Lung microvascular endothelial cell (primary cell): ENCODE results near the gene TP53AIP1. TPM values are rescaled to one million over a fixed set of nuclear protein-coding genes. Genes with fewer than 3 reads are reported as not detected.
A peak's percentile ranks its signal among the peaks of the same experiment; 100 is the strongest.

ENCODE experiments used
- DNase-seq, 2 donors: peaks; one replicate each; pipeline versions ENCODE4 v3.0.0 to v3.0.0-alpha.2; 2010; ENCODE audit warnings: low read depth in 2 of 2
- total RNA-seq: library from RNA; depleted of rRNA; stranded (reverse); fragments of >200 nt; gene quantifications from 2 replicates; pipeline ENCODE4 v1.2.1, GENCODE V29; 2014

The TP53AIP1 gene
- total RNA-seq, 1 donor from 2014 or later: not detected

GRCh38 chr11:128943428-128943976 is 831 bp upstream of the TP53AIP1 start:
- no peak for DNase-seq

- no peak for DNase-seq
Observed at GRCh38 chr11:128942272-128942612, 429 bp downstream of the TP53AIP1 start.

- DNase-seq: no peak
Observed at GRCh38 chr11:128941573-128942271, 949 bp downstream of the TP53AIP1 start.

DNA sequence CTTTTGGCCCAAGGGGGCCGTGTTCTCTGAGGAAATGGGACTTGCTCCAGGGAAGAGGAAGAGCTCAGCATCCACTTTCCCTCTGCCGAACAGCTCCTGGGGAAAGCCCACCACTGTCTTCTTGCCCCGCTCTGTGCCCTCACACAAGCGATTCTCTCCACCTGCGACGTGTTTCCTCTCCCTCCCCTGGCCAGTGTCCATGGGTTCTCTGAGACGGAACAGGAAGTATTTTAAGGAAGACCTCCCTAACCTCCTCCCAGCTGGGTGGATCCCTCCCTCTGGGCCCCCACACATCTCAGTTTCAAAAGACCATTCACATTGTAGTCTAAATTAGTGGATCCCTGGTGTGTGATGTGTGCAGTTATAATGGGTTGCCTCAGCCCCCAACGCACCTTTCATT is 1.6 kb downstream of the TP53AIP1 start:
- DNase-seq: no peak

DNA sequence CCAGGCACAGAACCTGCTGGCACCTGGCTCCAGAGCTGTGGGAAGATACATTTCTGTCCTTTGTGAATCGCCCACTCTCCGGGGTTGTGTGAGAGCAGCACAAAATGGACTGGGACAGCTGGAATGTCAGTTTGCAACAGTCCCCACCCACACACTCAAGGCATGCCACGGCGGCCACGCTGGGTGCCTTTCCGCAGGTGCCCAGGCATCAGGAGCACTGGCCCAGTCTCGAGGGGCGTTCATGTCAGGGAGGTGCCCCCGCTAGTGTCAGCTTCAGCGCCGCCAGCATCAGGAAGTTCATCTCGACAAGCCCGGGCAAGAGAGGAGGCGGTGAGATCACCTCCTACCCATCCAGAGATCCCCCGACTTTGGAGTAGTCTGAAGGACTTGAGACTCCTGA is 2.1 kb downstream of the TP53AIP1 start:
- DNase-seq: no peak

DNA sequence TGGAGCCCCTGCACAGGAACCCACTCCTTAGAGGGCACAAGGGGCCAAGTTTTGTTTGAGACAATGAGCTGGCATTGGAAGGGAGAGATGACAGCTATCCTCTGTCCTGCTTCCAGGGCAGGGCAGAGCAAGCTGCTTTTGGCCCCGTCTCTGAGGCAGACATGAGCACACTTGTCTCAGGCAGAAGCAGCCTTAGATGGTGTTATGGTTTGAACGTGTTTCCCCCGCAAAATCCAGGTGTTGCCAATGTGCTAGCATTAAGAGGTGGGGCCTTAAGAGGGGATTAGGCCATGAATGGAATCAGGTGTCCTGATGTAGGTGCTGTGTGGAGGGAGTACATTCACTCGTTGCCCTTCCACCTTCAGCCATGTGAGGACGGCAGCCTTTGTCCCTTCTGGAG is 2.5 kb downstream of the TP53AIP1 start:
- DNase-seq: no peak

- DNase-seq: no peak
Observed at GRCh38 chr11:128939591-128939990, 3.1 kb downstream of the TP53AIP1 start.

GRCh38 chr11:128938156-128938885 is 4.3 kb downstream of the TP53AIP1 start:
- no peak for DNase-seq

DNA sequence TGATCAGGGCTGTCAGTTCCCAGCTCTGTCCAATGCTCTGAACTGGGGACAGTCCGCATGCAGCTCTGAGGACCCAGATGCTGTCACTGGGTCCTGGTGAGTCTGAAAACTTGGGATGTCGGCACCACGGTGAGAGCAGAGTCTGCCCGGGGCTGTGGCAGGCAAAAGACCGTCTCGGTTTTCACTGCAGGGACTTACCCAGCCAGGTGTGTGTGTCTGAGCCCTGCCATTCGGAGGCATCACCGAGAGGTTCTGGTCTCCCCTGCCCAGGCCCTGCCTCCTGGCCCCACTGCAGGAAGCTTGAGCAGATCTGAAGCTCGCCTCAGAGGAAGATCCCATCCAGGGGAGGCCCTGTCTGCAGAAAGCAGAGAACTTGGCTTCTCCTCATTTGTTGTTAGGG is 5.2 kb downstream of the TP53AIP1 start:
- no peak for DNase-seq

DNA sequence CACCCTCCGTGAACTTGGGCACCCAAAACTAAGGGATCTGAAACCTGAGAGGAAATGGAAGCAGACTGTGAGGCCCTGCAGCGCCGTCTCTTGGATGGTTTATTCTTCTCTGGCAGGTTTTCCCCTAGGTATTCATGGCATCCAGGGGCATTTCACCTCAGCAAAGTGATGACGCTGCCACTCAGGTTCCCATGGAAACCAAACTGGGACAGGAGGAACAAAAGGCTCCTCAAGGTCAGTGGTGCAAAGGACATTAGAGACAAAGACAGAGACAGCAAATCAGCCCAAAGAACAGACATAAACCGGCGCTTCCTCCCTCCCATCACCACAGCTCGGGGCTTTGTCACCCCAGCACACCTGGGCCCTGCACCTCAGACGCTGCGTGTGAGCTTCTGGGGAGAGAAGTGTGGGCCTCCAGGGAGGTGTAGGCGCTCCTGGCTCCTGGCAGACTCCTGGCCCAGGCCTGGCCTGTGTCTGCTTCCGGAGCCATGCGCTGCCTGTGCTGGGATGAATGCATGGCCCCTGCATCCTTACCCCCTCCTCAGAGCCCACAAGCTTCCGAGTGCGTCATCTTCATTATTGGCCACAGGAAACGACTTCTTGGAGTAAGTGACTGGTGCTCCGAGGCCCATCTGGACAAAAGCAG is 5.9 kb downstream of the TP53AIP1 start:
- DNase-seq: peak in 1 of 2 donors; percentile 65

DNA sequence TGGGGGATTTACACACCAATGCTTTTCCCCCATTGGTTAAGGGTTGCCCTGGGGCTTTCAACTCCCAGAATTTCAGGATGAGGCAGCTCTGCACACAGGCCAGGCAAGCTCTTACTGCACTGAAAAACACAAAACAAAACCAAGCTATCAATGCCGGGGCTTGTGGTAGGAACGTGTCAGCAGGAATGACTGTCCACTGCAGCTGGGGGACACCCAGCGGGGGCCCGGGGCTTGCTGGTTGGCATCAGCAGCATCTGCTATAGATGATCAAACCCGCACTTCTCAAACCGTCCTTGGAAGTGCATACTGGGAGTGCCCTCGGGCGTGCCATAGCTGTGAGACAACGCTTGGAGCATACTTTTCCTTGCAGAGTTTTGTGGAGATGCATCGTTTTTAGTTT is 7.7 kb downstream of the TP53AIP1 start:
- DNase-seq: no peak

DNA sequence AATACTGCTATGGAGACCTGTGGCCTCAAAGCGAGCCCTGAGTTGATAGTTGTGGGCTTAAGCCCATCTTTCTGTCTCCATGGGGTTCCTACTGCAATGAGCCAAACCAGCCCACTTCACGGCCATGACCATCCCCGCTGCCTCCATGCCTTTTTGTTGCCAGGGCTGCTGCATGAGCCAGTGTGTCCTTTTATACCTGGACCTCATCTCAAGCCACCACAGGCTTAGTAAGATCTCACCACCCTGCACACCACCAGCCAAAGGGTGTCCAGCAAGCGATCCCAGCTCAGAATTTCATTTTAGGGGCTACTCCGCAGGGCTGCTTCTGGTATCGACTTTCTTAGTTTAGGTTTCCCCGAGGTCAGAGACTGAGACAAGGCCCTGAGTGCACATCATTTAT is 8.3 kb downstream of the TP53AIP1 start:
- DNase-seq: no peak

DNA sequence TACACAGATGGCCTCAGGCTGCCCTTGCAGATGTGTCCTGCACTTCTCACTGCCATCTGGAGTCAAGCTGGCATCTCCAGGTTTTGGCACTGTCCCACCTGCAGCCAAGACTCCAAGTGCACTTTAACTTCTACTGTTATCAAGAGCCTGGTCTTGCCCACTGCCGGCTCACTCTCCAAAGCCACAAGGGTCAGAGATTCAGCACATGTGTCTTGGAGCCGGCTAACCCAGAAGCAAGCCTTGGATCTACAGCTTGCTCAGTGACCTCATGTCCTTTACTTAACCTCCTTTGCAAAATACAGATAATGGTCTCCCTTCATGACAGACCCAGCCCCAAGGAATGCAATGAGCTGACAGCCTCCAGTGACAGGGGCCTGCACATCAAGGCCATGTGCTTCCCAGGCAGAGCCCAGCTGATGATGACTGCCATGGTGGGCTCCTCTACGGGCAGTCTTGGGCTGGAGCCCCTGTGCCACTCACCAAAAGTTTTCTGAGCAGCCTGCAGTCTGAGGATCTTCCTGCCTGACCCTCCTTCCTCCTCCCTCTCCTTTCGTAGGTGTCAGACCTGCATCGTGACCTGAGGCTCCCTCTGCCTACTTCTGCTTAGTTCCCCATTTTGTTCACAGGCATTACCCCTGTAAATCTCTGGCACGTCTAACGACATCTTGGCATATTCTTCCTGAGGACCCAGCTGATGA is 9.0 kb downstream of the TP53AIP1 start:
- DNase-seq: no peak

GRCh38 chr11:128931668-128932067 is 11.0 kb downstream of the TP53AIP1 start:
- DNase-seq: no peak

GRCh38 chr11:128931066-128931465 is 11.6 kb downstream of the TP53AIP1 start:
- DNase-seq: no peak

- DNase-seq: no peak
Observed at GRCh38 chr11:128929991-128930390, 12.7 kb downstream of the TP53AIP1 start.

- DNase-seq: no peak
Observed at GRCh38 chr11:128929468-128929867, 13.2 kb downstream of the TP53AIP1 start.

DNA sequence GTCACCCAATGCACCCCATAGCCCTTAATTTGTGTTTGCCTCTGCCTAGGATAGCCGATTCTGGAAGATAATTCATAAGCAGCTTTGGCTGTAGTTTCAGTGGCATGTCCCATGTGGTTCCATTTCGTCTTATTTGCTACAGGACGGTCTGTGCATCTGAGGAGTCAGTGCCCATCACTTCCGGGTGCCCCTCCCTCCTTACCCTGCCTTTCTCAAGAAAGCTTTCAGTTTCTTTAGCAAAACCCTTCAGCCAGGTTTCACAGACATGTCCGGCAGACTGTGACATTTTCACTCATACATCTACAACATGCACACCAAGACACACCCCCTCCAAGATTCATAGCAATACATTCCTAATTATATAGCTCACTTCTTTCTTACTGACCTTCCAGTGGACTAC is 14.3 kb downstream of the TP53AIP1 start:
- DNase-seq: no peak

DNA sequence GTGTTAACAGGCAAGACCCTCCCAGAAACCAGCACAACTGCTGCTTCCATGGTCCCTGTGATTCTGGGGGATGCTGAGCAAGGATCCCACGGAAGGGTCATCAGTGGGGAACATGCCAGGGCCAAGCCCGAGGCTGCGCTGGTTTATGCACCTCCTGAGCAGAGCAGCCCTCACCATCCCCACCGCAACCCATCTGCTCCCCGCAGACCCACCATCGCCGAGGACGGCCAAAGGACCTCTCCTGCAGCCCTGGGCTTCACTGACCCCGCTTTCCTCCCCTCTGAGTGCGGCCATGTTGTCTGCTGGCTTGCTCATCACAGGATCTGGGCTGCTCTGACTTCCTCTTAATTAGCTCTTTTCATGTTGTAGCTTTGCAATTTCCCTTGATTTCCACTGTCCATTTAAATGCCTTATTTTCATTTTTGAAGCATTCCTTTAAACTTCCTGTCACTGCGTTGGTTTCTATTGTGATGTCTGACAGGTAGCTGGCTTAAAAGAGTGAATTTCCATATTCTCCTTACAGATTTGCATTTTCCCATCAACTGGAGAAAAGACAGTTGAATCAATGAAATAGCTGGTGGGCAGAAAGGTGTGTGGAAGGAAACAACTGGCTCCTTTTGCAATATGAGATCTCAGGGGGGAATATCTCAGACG is 14.9 kb downstream of the TP53AIP1 start:
- no peak for DNase-seq

DNA sequence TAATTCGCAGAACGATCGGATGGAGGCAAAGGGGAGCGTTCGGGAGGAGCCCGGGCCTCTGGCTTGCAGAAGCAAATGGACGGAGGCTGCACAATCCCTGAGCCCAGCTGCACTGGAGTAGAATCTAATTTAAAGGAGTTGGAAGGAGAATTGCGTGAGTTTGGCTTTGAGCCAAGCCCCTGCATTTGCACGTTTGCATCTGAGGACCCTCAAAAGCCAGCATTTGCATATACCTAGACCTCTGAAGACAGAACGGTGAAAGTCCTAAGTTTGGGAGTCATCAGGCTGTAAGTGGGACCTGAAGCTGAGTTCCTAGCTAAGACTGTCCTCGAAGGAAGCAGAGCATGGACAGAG is 15.6 kb downstream of the TP53AIP1 start:
- DNase-seq: no peak

- DNase-seq: no peak
Observed at GRCh38 chr11:128926437-128927107, 16.1 kb downstream of the TP53AIP1 start.
